IPS-NIHi7 (cell line): ENCODE measurements around the gene LY6G6F.
A peak's percentile ranks its signal among the peaks of the same experiment; 100 is the strongest.

Experiments used
- DNase-seq: peaks from one replicate; pipeline ENCODE4 v3.0.0; 2012; ENCODE audit warnings: mixed read lengths; ENCODE audit errors: extremely low spot score

Gene LY6G6F

DNA sequence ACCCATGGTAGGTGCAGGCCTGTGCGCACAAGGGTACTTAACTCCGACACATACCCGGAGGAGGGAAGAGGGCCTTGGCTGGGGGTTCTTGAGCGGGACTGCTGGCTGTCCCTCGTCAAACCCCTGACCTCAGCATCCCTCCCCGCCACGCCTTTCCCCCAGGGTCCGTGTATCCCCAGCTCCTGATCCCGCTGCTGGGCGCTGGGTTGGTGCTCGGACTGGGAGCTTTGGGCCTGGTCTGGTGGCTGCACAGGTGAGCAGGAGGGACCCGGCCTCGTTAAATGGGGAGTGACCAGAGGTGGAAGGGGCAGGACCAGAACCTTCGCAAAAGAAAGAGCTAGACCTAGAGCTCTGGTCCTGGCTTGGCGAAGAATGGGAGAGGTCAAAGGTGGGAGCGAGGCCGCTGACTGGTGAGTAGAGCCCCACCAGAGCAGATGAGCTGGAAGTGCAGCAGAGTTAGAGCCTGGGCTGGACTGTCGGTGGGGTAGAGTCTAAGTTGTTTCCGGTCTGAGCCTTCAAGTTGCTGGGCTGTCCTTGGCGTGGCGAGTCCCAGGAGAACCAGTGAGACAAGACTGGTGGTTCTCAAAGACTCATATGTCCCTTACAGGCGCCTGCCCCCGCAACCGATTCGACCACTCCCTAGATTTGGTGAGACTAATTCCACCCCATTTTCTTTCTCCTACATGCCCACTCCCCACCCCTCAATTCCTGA is 17.5 kb downstream of the LY6G6F start:
- DNase-seq: no peak

DNA sequence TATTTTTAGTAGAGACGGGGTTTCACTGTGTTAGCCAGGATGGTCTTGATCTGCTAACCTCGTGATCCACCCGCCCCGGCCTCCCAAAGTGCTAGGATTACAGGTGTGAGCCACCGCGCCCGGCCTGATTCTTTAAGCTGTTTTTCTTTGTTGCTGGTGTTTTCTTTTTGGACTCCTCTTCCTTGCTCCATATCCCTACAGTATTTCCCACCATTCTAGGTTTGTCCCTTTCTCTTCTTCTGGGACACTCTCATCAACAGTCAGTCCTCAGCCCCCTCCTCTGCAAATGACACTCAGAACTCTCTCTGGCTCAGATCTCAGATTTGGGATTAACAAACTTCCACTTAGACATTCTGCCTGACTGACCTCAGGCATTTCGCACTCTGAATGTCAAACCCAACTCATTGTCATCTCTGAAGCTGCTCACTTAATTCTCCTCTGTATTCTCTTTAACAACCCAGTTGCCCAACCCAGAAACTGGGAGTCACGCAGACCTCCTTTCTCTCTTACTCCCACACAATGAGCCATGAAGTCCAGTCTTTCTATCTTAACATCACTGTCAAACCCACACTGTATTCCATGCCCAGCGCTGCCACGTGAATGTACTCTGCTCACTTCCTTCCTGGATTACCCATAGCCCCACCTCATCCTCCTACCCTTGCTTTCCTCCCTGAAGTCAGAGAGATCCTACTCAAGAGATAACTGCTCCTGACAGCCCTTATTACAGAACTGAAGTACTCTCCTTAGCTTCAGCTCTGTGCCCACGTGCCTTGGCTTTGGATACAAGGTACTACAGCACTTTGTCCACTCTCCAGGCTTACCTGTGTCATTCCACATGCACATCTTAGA is 19.1 kb downstream of the LY6G6F start:
- no peak for DNase-seq

GRCh38 chr6:31727034-31727716 is 20.5 kb downstream of the LY6G6F start:
- no peak for DNase-seq

DNA sequence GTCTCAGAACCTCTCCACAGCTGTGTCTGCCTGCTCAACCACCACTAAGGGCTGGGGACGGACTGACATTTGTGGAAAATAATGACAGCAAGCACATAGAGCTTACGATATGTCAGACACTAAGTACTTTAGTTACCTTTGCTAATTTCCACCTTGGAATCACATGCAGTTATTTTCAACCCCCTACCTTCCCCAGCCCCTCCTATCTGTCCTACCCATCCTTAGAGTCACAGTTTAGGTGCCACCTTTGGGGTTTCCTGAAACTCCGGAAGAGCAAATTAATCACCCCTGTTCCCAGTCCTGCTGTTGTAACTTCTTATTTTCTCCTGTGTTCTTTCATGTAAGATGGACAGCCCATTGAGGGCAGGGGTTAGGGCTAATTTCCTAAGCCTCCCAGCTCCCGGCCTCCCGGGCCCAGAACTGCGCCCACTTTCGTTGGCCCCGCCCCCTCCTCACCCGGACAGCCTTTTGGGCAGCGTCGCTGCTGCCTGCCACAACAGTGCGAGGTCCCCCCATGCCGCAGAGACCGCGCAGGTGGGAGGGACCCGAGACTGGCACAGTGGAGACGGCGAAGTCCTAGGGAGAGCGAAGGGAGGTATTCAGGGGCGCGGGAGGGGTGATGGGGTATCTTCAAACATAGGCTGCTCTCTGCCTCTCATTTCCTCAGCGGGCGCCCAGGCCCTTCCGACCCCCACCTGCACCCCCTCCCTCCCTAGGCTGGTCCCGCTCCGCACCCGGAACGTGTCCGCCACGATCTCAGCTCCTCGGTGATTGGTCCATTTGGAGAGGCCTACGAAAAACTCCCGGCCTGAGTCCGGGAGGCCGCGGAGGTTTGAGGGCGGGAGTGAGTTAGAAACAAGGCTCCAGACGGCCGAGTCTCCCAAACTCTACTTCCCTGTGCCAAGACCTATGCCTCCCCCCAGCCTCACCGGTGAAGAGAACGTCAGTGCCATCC is 21.3 kb downstream of the LY6G6F start:
- DNase-seq: no peak

DNA sequence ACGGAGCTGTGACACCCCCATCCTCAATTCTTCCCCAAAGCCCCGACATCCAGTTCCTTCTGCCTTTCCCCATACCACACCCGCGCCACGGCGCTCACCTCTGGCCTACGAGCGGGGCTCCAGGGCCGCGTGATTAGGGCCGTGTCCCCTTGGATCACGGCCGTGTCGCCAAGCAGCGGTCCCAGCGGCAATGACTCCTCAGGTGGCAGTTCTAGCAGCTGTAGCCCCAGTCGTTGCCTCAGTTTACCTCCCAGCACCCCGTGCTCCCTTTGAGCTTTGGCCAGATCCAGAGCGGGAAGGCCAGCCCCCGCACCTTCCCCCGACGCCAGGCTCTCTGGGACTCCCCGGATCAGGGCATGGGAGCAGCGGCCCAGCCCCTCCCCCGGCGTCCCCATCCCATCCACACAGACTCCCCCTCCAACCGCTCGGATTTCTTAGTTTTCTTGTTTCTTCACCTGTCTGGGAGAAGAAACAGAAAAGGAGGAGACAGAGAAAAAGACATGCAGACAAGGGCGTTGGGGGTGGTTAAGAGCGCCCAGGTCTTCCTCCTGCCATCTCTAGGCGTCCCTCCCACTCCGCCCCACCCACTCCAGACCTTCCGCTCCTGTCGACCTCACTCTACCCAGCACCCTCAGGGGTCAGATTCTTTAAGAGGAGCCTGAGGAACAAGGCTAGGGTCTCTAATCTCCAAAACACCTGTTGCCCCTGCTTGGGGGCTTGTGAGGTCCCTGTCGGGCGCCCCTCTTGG is 22.3 kb downstream of the LY6G6F start, which contains the start of gene DDAH2:
Gene DDAH2, minus strand, starts transcription at position 533 of the 748 bp plus-strand sequence. Its CDS starts 138 bp downstream, at position 395.
- no peak for DNase-seq

GRCh38 chr6:31729515-31729978 is 22.9 kb downstream of the LY6G6F start:
- peak; percentile 87 for DNase-seq

DNA sequence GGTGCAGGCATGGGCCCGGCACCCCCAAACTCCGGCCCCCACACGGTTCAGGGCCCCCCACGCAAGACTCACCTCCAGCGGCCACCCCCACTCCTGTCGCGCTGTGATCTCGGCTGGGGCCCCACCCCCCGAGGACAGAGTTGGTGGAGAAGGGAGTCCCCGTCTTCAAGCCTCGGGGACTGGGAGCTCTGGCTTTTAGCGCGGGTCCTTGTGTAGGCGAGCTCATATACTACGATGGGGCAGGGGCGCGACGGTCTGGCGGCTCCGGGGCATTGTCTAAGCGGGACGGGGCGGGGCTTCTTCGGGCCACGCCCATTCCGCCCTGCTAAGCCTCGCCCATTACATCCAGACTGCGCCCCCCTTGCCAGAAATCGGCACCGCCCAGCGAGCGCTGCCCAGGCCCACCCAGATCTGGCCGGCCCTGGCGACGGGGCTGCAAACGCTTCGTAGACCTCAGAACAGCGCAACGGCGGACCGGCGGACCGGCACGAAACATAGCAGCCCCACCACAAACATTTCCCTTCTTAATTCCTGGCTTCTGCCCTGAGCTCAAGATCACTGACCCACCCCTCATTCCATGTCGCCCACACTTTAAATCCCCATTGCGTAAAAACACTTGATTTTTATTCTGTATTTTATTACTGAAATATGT is 23.4 kb downstream of the LY6G6F start:
- DNase-seq: peak; percentile 90

DNA sequence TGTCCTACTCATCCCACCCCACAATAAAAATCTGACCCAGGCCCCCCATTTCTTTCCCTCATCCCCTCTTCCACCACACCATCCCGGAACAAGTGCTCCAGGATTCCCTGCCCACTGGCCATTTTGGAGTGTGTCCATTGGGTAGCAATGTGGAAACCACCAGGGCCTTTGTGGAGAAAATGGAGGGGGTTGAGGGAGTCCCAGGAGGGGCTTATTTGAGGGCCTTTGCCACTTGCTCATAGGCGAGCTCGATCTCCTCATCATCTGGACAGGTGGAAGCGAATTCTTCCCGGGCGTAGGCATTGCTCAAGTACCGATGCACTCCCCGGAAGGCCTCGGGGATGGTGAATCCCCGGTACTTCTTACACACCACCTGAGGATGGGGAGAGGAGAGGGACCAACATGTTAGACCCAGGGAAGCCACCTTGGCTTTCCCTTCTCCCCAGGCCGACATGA is 24.0 kb downstream of the LY6G6F start:
- DNase-seq: no peak

DNA sequence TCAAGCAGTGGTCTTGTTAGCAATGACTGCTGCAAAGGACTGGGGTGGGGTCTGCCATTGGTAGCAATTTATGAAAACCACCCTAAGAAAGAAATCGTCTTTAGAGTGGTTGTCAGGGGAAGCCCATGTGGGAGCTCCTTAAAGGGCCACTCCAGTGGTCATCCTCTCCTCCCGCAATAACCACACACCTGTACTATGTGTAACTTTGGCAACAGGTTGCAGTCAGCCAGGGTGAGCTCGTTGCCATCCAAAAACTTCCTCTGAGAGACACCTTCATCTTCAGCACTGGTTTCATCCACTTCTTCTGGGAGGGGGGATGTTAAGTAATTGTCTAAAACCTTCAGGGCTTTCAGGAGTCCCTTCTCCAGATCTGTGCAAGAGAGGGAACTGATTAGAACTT is 25.4 kb downstream of the LY6G6F start:
- DNase-seq: no peak

DNA sequence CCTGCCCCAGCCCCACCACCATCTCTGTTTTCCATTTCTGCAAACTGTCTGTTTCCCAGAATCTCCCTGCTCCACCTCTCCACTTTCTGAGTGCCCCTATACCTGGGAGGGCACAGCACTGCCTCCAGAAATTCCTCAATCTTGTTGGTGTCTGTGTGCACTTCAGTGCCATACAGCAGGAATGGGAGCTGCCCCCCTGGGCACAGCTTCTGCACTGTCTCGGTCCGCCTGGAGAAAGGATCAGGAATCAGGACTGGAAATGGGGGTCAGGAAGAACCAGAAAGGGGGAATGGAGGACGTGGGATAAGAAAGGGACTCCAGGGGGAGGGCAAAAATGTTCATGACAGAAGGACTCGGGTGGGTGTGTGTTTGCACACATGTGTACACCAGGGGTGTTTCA is 27.1 kb downstream of the LY6G6F start:
- no peak for DNase-seq

DNA sequence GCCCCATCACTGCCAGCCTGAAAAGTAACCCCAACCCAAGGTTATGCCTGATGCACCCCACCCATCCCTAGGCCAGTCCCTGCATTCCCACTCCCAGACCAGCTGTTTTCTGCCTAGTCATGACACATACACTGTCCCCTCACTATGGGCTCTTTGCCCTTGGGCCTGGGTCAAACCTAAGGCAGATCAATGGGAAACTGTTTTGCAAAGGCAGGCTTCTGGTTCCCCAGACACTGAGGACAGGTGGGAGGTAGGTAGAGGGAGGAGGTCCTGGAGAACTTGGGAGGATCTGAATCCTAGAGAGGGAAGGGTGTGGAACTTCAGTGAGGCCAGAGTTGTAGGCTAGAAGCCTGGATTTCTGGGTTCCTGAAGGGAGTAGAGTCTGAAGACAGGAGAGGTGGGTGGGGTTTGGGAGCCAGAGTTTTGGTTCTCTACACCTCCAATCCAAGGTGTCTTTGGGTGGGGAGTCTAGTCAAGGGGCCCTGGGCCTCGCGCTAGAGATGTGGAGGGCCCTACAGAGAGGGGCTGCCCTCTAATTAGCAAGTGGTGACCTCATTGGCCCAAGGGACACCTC is 27.7 kb downstream of the LY6G6F start:
- DNase-seq: no peak

GRCh38 chr6:31734821-31735406 is 28.2 kb downstream of the LY6G6F start:
- DNase-seq: peak; percentile 82

DNA sequence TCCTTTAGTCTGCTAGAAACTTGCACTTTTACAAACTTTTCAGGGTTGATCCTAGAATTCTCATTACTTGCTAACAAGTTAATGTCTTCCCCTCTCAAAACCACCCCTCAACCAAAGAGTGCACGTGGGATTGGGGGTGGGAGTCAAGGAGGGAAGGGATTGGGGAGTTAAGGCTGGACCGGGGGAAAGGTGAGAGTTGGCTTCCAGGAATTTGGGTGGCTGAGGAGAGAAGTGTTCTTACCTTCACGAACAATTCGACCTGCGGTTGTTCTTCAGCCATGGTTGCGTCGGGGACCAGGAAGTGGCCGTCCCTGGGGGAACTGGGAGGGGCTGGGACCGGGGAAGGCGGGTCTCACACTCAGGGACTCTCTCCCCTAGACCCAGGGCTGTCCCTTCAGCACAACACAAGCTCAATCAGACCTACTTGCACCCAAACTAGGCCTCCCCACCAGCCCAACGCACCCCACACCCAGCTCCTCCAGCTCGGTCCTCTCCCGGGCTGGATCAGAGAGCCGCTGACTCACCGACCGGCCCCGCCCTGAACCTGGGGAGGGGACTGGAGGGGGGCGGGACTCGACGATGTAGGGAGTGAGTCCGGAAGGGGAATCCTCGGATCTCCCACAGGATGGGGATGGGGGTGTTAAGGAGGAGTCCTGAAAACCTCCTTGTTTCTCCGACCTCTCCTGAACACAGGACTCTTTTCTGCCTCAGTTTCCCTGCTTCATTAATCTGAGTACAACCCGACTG is 29.5 kb downstream of the LY6G6F start, which contains the start of gene CLIC1:
Gene CLIC1, minus strand, starts transcription at position 510 of the 747 bp plus-strand sequence. Its CDS starts 230 bp downstream, at position 280.
- DNase-seq: peak; percentile 84

- no peak for DNase-seq
Observed at GRCh38 chr6:31736768-31737314, 30.2 kb downstream of the LY6G6F start.

- no peak for DNase-seq
Observed at GRCh38 chr6:31737315-31737990, 30.8 kb downstream of the LY6G6F start.

DNA sequence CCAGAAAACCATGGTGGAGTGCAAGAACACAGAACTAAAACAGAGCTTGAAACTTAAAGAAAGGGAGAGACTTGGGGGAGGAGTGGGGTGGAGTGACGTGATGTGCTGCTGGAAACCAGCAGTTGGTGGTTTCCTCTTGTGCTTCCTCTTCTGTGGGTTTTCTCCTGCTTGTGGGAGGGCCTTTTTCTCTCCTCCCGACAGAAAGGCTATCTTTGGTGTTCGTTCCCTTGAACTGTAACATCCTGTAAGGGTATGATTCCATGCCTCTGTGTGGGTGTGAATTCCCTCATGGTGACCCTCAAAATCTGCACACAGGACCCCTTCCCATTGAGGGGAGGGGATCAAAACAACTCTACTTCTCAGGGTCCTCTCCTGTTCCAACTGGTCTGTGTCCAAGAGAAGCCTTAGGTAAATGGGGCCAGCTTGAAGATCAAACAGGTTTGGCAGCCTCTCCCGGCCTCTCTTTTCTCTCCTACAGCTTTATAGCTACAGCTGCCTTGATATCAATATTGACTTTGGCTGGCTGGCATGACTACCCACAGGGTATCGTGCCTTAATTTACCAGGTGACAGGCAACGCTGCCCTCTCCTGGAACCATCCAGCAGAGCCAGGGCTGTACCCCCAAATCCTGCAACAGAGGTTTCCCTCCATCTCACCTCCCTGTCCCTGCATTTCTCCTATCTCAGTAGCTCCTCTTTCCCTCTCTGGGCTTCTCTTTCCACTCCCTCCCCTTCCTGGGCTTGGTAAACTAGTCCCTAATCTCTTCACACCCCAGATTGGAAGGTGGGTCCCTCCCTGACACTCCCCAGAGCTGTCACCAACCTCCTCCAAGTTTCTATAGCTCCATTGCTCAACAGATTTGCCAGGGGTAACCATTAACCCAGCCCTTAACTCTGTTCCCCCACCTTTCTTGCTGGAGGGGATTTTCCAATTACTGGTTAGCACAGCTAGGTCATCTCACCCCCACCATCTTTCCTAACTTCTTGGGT is 31.6 kb downstream of the LY6G6F start:
- DNase-seq: no peak
